Thyroid gland (tissue), 4 donors: Measurements from ENCODE around the gene GLRA1. TPM values are rescaled to one million over a fixed set of nuclear protein-coding genes. Genes with fewer than 3 reads are reported as not detected.

Experiments used
- DNase-seq, 2 donors: peaks; one replicate each; pipeline ENCODE4 v3.0.0-alpha.2; 2019
- H3K27ac ChIP-seq, 3 donors: fragments of 200-600 bp; sonication (generic); 1 replicate in 2 of 3; 2 replicates in 1 of 3; pipeline ENCODE4 v1.5.1; 2016 to 2019; ENCODE audit warnings: mild to moderate bottlenecking in 1 of 3, moderate library complexity in 1 of 3
- H3K27me3 ChIP-seq: fragments of 200-600 bp; sonication (generic); one replicate; pipeline ENCODE4 v1.5.1; 2019
- H3K36me3 ChIP-seq, 2 donors: fragments of 200-600 bp; sonication (generic); one replicate each; pipeline ENCODE4 v1.5.1; 2016 to 2019
- H3K4me1 ChIP-seq, 2 donors: fragments of 200-600 bp; sonication (generic); one replicate each; pipeline ENCODE4 v1.5.1; 2017 to 2019
- H3K4me3 ChIP-seq, 3 donors: fragments of 200-600 bp; sonication (generic); replicated peaks in 1 of 3; 1 replicate in 2 of 3; 2 replicates in 1 of 3; pipeline ENCODE4 v1.5.1; 2016; ENCODE audit warnings: mild to moderate bottlenecking in 1 of 3
- H3K9me3 ChIP-seq: fragments of 200-600 bp; sonication (generic); one replicate; pipeline ENCODE4 v1.5.1; 2017
- CTCF ChIP-seq, 6 experiments: fragments of 200-600 bp in 3 of 6; fragments of 450-650 bp in 3 of 6; sonication (generic) in 3 of 6; IDR thresholded peaks; one replicate each; pipeline ENCODE4 v1.5.1; 2016 to 2019; ENCODE audit warnings: antibody characterized with exemption in 6 of 6, mild to moderate bottlenecking in 2 of 6, inconsistent platforms in 1 of 6, moderate library complexity in 1 of 6
- POLR2A ChIP-seq, 2 donors: fragments of 450-650 bp; IDR thresholded peaks; one replicate each; pipeline ENCODE4 v1.6.1; 2017; ENCODE audit warnings: antibody characterized with exemption in 2 of 2, mild to moderate bottlenecking in 2 of 2, moderate library complexity in 1 of 2
- WGBS, 2 donors: methylation state at CpG; one replicate each; pipeline ENCODE4 v1.1.5; 2017; 5-methylcytosine and 5-hydroxymethylcytosine counted together
- intact Hi-C: fragments of 100-400 bp; cut with DNase I; formaldehyde crosslinking; loops from one replicate; pipeline ENCODE4 v1.15.1; 2023
- total RNA-seq, 4 donors: library from RNA; depleted of rRNA; stranded (reverse); fragments of >200 nt; gene quantifications; one replicate each; pipeline ENCODE4 v1.2.3, GENCODE V29; 2016

Gene GLRA1
- total RNA-seq, 4 donors from 2014 or later, result not detected

GRCh38 chr5:151811593-151812321 is 112.9 kb downstream of the GLRA1 start:
- TF ChIP-seq POLR2A (IDR thresholded peaks at IDR 0.05) (no peak), CTCF (IDR thresholded peaks at IDR 0.05) (no peak)
- 83 to 94% methylated on average over 5 of the region's 5 CpGs for WGBS, 2 donors
- Histone ChIP-seq H3K4me1 (peaks cover 16 to 21% of the 10 kb centered on the region in 2 donors), H3K27ac (no peak overlapping the region), H3K36me3 (no peaks in the 10 kb centered on the region), H3K9me3 (no peaks in the 10 kb centered on the region), H3K27me3 (no peaks in the 10 kb centered on the region), H3K4me3 (no peak overlapping the region)
- intact Hi-C loops, result no loop called here
- no peak for DNase-seq

- TF ChIP-seq CTCF (IDR thresholded peaks at IDR 0.05) (no peak), POLR2A (IDR thresholded peaks at IDR 0.05) (no peak)
- intact Hi-C loops, result no loop called here
- 92 to 96% methylated on average over 1 of the region's 1 CpG for WGBS, 2 donors
These were observed 113.8 kb downstream of the GLRA1 start for GRCh38 chr5:151810897-151811296.

GRCh38 chr5:151810449-151810848 is 114.2 kb downstream of the GLRA1 start:
- Histone ChIP-seq H3K9me3 (no peaks in the 10 kb centered on the region), H3K4me3 (no peak overlapping the region), H3K27me3 (no peaks in the 10 kb centered on the region), H3K36me3 (peaks cover 0 to 3% of the 10 kb centered on the region in 2 donors), H3K27ac (no peak overlapping the region), H3K4me1 (peaks cover 13 to 17% of the 10 kb centered on the region in 2 donors)
- 48 to 100% methylated on average over 1 of the region's 1 CpG for WGBS, 2 donors
- DNase-seq, result no peak
- TF ChIP-seq CTCF (IDR thresholded peaks at IDR 0.05) (no peak), POLR2A (IDR thresholded peaks at IDR 0.05) (no peak)
- intact Hi-C loops, result no loop called here

More at GRCh38 chr5:151810897-151811296, 113.8 kb downstream of the GLRA1 start:
- H3K4me1 ChIP-seq, result peaks cover 16 to 21% of the 10 kb centered on the region in 2 donors
- H3K27ac ChIP-seq, result no peak overlapping the region
- H3K9me3 ChIP-seq, result no peaks in the 10 kb centered on the region
- H3K27me3 ChIP-seq, result no peaks in the 10 kb centered on the region
- no peak overlapping the region for H3K4me3 ChIP-seq
- DNase-seq, result no peak
- H3K36me3 ChIP-seq, result peaks cover 0 to 3% of the 10 kb centered on the region in 2 donors

DNA sequence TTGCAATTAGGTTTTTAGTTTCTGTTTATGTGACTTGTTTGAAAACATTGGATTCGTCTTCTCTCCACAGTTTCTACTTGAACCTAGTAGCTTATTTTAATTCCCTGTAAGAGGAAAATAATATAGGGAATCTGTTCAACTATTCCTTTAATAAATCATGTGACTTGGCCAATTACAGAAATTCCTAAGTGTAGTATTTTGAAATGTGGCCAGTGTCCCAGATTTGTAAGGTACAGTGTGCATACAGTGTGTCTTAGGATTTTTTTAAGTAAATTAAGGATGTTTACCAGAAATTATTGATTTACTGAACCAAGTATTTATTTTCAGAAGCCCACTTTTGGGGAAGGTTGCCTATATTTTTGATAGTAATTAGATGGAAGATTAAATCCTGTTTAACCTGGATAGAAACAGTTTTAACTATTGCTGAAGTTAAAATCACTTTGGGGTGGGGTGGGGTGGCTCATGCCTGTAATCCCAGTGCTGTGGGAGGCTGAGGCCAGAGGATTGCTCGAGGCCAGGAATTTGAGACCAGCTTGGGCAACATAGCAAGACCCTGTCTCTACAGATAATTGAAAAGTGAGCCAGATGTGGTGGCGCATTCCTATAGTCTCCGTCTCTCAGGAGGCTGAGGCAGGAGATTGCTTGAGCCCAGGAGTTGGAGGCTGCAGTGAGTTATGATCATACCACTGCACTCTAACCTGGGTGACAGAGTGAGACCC is 116.0 kb downstream of the GLRA1 start:
- 88 to 90% methylated on average over 4 of the region's 4 CpGs for WGBS, 2 donors
- no peaks in the 10 kb centered on the region for H3K9me3 ChIP-seq

More for the DNA sequence above, 116.0 kb downstream of the GLRA1 start:
- Histone ChIP-seq H3K36me3 (peaks cover 5 to 8% of the 10 kb centered on the region in 2 donors), H3K4me3 (no peak overlapping the region), H3K4me1 (peaks cover 7 to 10% of the 10 kb centered on the region in 2 donors), H3K27ac (no peak overlapping the region), H3K27me3 (no peaks in the 10 kb centered on the region)
- DNase-seq, result no peak
- intact Hi-C loops, result no loop called here
- no peak for TF ChIP-seq POLR2A (IDR thresholded peaks at IDR 0.05)
- no peak for TF ChIP-seq CTCF (IDR thresholded peaks at IDR 0.05)
